Heart left ventricle (tissue), 13 donors: ENCODE data around the gene PEX1.

Source experiments
- POLR2A ChIP-seq, 2 donors: fragments of 450-650 bp; IDR thresholded peaks; one replicate each; pipeline ENCODE4 v1.6.1; 2017; ENCODE audit warnings: antibody characterized with exemption in 2 of 2, mild to moderate bottlenecking in 2 of 2, moderate library complexity in 2 of 2
- TF ChIP-seq, protein P1 (sequence below), 12 donors: fragments of 200-600 bp; sonication (generic) in 4 of 12; IDR thresholded peaks; one replicate each; pipeline versions ENCODE4 v1.5.0 to v1.8.0; 2018 to 2022; ENCODE audit warnings: antibody characterized with exemption in 12 of 12, mild to moderate bottlenecking in 5 of 12
- donor health status: ischemic (EF 13 %, LVEDD 7.1; RV severe dilation, severe dysfunction).
- donor health status: DM: no; HTN: yes; CAD: no.
- donor health status: DM: no; HTN: no; CAD: no.
- donor health status: ischemic (EF 25% LVEDD 6.9; RV normal size, moderate dysfunction).
- donor health status: ischemic (EF 25% LVEDD 5.7; RV mildly dilated, moderate dysfunction).
- donor health status: ischemic (EF 35%, LVEDD 5.7; RV mildly dilated, moderate dysfunction).
- donor health status: nonischemic (EF 11% LVEDD 7.7; RV severe dilation, severe dysfunction).
- donor health status: DM: yes; HTN: yes; CAD: no.
- donor health status: PGD.
- donor health status: ischemic (EF 29% LVEDD 5.4; RV normal size, mild dysfunction).
- donor health status: nonischemic (EF 23%, LVEDD 6.1; RV moderate dilation, normal function).

DNA sequence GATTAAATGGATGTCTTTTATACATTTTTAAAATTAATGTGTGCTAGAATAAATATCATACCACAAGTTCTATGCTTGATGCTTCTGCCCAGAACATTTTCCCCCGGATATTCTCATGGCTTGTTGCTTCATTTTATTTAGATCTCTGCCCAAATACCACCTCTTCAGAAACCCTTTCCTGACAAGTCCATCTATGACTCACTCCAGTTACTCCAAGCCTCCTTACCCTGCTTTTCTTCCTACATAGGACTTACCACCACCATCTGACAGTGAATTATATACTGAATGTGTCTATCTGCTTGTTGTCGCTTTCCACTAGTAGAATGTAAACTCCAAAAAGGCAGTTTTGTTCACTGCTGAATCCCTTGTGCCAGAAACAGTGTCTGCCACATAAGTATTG is 31.4 kb downstream of the PEX1 start:
- TF ChIP-seq, protein P1, sequence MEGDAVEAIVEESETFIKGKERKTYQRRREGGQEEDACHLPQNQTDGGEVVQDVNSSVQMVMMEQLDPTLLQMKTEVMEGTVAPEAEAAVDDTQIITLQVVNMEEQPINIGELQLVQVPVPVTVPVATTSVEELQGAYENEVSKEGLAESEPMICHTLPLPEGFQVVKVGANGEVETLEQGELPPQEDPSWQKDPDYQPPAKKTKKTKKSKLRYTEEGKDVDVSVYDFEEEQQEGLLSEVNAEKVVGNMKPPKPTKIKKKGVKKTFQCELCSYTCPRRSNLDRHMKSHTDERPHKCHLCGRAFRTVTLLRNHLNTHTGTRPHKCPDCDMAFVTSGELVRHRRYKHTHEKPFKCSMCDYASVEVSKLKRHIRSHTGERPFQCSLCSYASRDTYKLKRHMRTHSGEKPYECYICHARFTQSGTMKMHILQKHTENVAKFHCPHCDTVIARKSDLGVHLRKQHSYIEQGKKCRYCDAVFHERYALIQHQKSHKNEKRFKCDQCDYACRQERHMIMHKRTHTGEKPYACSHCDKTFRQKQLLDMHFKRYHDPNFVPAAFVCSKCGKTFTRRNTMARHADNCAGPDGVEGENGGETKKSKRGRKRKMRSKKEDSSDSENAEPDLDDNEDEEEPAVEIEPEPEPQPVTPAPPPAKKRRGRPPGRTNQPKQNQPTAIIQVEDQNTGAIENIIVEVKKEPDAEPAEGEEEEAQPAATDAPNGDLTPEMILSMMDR (IDR thresholded peaks at IDR 0.05) = no peak
- TF ChIP-seq POLR2A (IDR thresholded peaks at IDR 0.05) = no peak
